ENCODE measurements around the gene ARHGAP27.

ARHGAP27 gene

DNA sequence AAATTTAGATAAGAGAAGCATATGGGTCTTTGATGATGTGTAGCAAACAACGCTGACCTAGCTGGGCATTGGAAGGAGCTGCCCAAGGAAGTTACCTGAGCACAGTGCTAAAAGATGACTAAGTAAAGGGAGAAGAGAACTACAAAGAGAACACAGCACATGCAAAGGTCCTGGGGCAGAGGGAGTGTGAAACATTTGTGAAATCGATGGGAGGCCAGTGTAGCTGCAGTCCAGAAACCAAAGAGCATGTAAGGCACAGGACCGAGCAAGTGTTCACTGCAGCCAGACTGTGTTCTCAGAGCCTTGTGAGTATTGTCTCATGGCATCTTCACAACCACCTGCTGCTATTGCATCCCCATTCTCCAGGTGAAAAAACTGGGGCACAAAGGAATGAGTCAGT lies 44.9 kb downstream of the ARHGAP27 start:
- WGBS: 93% methylated on average over 3 of the region's 3 CpGs
- Histone ChIP-seq H3K27ac (ENCODE audit: low read depth, low read length) (no peak overlapping the region), H3K36me3 (ENCODE audit: insufficient read depth, low read length) (no peaks in the 10 kb centered on the region), H3K9ac (ENCODE audit: low read depth, low read length) (no peak overlapping the region), H3K9me3 (ENCODE audit: insufficient read depth, low read depth, low read length) (no peaks in the 10 kb centered on the region), H3K4me3 (ENCODE audit: low read length) (no peak overlapping the region), H3K4me1 (ENCODE audit: insufficient read depth, low read length) (peaks cover 3% of the 10 kb centered on the region; the same call in 1 of the 2 replicates), H3K27me3 (ENCODE audit: insufficient read depth, low read length) (0 out of 2 replicates have a peak, but pooled peaks cover 3% of the 10 kb centered on the region)

DNA sequence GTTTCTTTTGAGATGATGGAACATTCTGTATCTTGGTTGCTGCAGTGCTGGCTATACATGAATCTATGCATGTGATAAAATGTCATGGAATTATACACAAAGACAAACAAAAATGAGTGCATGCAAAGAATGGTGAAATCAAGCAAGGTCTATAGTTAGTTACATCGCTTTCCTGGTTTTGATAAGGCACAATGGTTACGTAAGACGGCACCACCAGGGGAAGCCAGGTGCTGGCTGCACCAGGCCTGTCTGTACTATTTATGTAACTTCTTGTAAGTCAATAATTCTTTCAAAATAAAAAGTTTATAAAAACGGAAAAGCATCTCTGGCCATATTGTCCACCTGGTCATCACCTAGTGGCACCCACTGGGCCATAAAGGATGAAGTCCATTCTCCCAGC lies 46.5 kb downstream of the ARHGAP27 start:
- H3K9me3 ChIP-seq (ENCODE audit: insufficient read depth, low read depth, low read length): no peaks in the 10 kb centered on the region
- H3K9ac ChIP-seq (ENCODE audit: low read depth, low read length): no peak overlapping the region
- H3K36me3 ChIP-seq (ENCODE audit: insufficient read depth, low read length): no peaks in the 10 kb centered on the region
- WGBS: 93% methylated on average over 4 of the region's 4 CpGs
- no peak overlapping the region for H3K27ac ChIP-seq (ENCODE audit: low read depth, low read length)
- H3K4me1 ChIP-seq (ENCODE audit: insufficient read depth, low read length): peaks cover 3% of the 10 kb centered on the region; the same call in 1 of the 2 replicates
- H3K4me3 ChIP-seq (ENCODE audit: low read length): no peak overlapping the region
- H3K27me3 ChIP-seq (ENCODE audit: insufficient read depth, low read length): no peaks in the 10 kb centered on the region

DNA sequence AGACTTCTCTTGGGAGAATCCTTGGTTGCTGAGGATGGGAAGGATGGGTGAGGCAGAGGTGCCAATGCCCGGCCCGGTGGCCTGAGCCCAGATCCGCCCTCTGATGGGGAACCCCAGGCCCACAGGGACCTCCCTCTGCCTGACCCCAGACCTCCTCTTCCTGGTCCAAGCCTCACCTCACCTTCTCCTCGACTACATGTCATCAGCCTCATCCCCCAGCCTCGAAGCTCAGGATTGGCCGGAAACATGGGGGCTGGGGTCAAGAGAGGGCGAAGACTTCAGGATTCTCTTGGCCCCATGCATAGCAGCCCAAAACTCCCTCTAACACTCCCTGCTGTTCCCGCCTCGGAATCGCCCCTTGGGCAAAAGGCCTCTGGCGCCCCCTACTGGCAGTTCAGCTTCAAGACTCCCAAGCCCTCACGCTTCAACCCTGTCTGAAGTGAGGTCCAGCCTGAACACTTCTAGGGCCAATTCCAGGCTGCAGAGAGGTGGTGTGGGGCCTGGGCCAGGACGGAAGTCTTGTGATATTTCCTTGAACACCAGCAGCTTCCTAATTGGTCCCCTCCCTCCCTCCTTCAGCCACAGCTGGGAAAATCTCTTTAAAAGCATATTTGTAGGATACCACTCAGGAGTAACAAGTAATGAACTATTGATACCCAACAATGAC lies 47.2 kb downstream of the ARHGAP27 start:
- Histone ChIP-seq H3K27me3 (ENCODE audit: insufficient read depth, low read length) (no peaks in the 10 kb centered on the region), H3K36me3 (ENCODE audit: insufficient read depth, low read length) (no peaks in the 10 kb centered on the region), H3K27ac (ENCODE audit: low read depth, low read length) (no peak overlapping the region), H3K9ac (ENCODE audit: low read depth, low read length) (no peak overlapping the region), H3K4me1 (ENCODE audit: insufficient read depth, low read length) (peaks cover 3% of the 10 kb centered on the region; the same call in 1 of the 2 replicates), H3K9me3 (ENCODE audit: insufficient read depth, low read depth, low read length) (no peaks in the 10 kb centered on the region), H3K4me3 (ENCODE audit: low read length) (no peak overlapping the region)
- WGBS: 27% methylated on average over 13 of the region's 13 CpGs

DNA sequence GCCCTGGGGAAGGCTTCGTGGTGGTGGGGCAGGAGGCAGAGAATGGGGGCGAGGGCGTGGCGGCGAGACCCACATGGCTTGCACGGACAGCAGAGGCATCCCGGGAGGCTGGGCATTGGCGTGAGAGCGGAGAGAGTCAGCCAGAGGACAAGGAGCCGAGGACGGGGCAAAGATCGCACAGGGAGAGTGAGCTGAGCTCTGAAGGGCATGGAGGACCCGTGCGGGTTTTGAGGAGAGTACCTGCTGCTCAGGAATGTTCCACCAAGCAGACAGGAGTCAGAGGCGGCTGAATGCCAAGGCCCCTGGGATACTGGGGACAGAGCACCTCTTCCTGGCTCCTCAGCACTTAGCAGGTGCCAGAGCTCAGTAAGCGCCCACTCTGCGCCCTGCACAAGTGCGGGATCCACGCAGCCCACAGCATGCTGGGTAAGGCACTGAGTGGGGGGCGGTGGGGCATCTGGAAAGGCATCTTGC lies 47.8 kb downstream of the ARHGAP27 start:
- WGBS: 86% methylated on average over 20 of the region's 20 CpGs
- no peaks in the 10 kb centered on the region for H3K36me3 ChIP-seq (ENCODE audit: insufficient read depth, low read length)
- H3K4me3 ChIP-seq (ENCODE audit: low read length): no peak overlapping the region
- no peak overlapping the region for H3K9ac ChIP-seq (ENCODE audit: low read depth, low read length)
- H3K4me1 ChIP-seq (ENCODE audit: insufficient read depth, low read length): peaks cover 3% of the 10 kb centered on the region; the same call in 1 of the 2 replicates
- H3K27ac ChIP-seq (ENCODE audit: low read depth, low read length): no peak overlapping the region
- no peaks in the 10 kb centered on the region for H3K9me3 ChIP-seq (ENCODE audit: insufficient read depth, low read depth, low read length)
- H3K27me3 ChIP-seq (ENCODE audit: insufficient read depth, low read length): no peaks in the 10 kb centered on the region

DNA sequence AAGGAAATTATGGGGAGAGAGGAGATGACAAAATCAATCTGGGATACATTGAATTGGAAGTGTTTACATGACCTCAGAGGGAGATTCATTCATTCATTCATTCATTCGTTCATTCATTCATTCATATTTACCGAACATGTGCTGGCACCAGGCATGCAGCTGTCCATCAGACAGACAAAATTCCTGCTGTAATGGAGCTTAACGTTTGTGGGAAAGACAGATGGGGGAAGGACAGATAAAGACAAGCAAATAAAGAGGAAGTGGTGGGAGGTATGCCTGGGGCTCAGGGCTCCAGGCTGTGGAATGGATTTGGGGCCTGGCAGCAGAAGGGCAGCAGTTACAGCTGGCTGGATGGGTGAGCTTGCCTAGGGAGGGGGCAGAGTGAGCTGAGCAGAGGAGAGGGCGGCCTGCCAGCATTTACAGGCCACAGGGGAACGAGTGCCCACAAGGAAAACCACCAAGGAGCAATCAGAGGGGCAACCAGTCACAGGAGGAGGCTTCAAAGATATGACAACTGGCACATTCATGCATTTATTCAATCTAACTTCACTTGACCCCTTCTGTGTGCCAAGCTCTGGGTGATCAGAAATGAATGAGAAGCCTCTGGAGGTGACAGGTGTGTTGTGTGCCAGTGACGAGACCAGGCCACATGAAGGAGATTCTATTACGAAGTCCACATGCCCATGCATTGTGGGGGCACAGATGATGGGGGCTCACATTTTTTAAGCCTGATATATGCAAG lies 48.5 kb downstream of the ARHGAP27 start:
- Histone ChIP-seq H3K27ac (ENCODE audit: low read depth, low read length) (no peak overlapping the region), H3K9me3 (ENCODE audit: insufficient read depth, low read depth, low read length) (no peaks in the 10 kb centered on the region), H3K4me3 (ENCODE audit: low read length) (no peak overlapping the region), H3K4me1 (ENCODE audit: insufficient read depth, low read length) (peaks cover 1% of the 10 kb centered on the region; the same call in 1 of the 2 replicates), H3K36me3 (ENCODE audit: insufficient read depth, low read length) (no peaks in the 10 kb centered on the region), H3K27me3 (ENCODE audit: insufficient read depth, low read length) (no peaks in the 10 kb centered on the region), H3K9ac (ENCODE audit: low read depth, low read length) (no peak overlapping the region)
- 83% methylated on average over 7 of the region's 7 CpGs for WGBS

DNA sequence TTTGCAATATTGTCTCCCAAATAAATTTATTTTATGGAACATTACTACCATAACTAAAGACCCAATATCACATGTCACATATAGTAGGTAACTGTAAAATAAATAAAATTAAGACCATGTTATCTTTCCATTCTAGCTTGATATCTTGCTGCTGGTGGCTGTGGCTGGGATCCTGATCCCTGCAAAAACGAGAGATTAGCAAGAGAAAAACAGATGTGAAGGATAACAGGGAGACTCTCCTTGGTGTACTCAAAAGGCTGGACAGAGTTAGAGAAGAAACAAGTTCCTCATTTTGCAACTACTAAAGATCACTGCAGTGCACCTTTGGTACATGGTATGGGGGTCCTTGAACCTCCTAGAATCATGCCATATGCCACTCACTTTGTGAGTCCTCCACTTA lies 49.7 kb downstream of the ARHGAP27 start:
- no peaks in the 10 kb centered on the region; the same call in 1 of the 2 replicates for H3K4me1 ChIP-seq (ENCODE audit: insufficient read depth, low read length)
- no peaks in the 10 kb centered on the region for H3K27me3 ChIP-seq (ENCODE audit: insufficient read depth, low read length)
- H3K27ac ChIP-seq (ENCODE audit: low read depth, low read length): no peak overlapping the region
- H3K9ac ChIP-seq (ENCODE audit: low read depth, low read length): no peak overlapping the region
- H3K9me3 ChIP-seq (ENCODE audit: insufficient read depth, low read depth, low read length): no peaks in the 10 kb centered on the region
- WGBS: 87% methylated on average over 1 of the region's 1 CpG
- no peaks in the 10 kb centered on the region for H3K36me3 ChIP-seq (ENCODE audit: insufficient read depth, low read length)
- H3K4me3 ChIP-seq (ENCODE audit: low read length): no peak overlapping the region

DNA sequence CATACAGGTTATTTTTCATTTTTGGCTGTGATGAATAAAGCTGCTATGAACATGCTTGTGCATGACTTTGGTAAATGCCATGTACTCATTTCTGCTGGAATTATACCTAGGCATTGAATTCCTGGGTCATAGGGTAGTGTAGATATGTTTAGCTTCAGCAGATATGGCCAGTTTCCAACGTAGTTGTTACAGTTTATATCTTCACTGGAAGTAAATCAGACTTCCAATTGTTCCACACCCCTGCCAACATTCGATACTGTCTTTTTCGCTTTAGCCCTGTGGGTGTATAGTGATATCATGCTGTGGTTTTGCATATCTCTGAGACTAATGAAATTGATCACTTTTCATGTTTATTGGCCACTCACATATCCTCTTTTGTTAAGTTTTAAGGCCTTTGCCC lies 50.4 kb downstream of the ARHGAP27 start:
- H3K27ac ChIP-seq (ENCODE audit: low read depth, low read length): no peak overlapping the region
- no peaks in the 10 kb centered on the region for H3K9me3 ChIP-seq (ENCODE audit: insufficient read depth, low read depth, low read length)
- H3K4me1 ChIP-seq (ENCODE audit: insufficient read depth, low read length): no peaks in the 10 kb centered on the region; the same call in 1 of the 2 replicates
- no peak overlapping the region for H3K4me3 ChIP-seq (ENCODE audit: low read length)
- no peaks in the 10 kb centered on the region for H3K36me3 ChIP-seq (ENCODE audit: insufficient read depth, low read length)
- H3K27me3 ChIP-seq (ENCODE audit: insufficient read depth, low read length): no peaks in the 10 kb centered on the region
- no CpG with 5 or more reads among the region's 3 CpGs for WGBS
- H3K9ac ChIP-seq (ENCODE audit: low read depth, low read length): no peak overlapping the region

DNA sequence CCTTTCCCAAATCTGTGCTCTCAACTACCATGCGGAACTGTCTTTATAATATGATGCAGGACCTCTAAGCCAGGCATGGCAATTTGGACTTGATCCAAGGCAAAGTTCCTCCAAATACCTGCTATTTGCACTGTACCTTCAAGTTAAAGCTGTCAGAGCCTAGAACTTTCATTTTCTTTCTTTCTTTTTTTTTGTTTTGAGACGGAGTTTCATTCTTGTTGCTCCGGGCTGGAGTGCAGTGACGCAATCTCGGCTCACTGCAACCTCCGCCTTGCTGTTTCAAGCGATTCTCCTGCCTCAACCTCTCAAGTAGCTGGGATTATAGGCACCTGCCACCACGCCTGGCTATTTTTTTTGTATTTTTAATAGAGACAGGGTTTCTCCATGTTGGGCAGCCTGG lies 51.7 kb downstream of the ARHGAP27 start:
- no peak overlapping the region for H3K9ac ChIP-seq (ENCODE audit: low read depth, low read length)
- H3K36me3 ChIP-seq (ENCODE audit: insufficient read depth, low read length): no peaks in the 10 kb centered on the region
- no peaks in the 10 kb centered on the region for H3K9me3 ChIP-seq (ENCODE audit: insufficient read depth, low read depth, low read length)
- no peak overlapping the region for H3K27ac ChIP-seq (ENCODE audit: low read depth, low read length)
- no peaks in the 10 kb centered on the region for H3K27me3 ChIP-seq (ENCODE audit: insufficient read depth, low read length)
- peaks cover 5% of the 10 kb centered on the region; the same call in 1 of the 2 replicates for H3K4me1 ChIP-seq (ENCODE audit: insufficient read depth, low read length)
- WGBS: 87% methylated on average over 8 of the region's 8 CpGs
- H3K4me3 ChIP-seq (ENCODE audit: low read length): no peak overlapping the region

DNA sequence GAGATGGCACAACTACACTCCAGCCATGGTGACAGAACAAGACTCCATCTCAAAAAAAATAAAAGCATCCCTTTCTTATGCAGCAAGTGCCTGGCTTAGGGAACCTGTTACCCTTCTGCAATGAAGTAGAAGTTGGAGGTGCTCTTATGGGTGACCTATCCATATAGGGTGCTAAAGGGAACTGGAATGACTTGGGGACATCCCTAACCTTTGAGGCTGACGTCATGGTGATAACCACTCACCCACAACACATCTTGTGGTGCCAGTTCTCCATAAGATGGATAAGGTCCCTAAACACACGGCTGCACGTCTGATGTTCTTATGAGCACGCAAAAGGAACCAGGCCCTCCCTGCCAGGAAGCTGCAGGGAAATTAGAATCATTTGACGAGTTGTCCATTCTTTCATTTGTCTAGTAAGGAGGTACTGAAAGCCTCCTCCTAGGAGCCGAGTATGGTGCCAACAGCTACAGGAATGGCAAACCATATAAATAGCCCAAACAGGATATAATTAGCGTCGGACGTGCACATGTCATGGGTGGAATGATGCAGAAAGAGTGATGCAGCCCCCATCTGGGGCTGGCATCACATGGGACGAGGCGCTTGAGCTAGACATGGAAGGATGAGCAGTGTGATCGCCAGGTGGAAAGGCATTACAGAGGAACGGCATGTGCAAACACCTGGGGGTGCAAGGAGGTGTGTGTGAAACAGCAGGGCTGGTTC lies 52.5 kb downstream of the ARHGAP27 start:
- no peaks in the 10 kb centered on the region for H3K36me3 ChIP-seq (ENCODE audit: insufficient read depth, low read length)
- H3K27me3 ChIP-seq (ENCODE audit: insufficient read depth, low read length): no peaks in the 10 kb centered on the region
- 92% methylated on average over 13 of the region's 13 CpGs for WGBS
- H3K4me3 ChIP-seq (ENCODE audit: low read length): no peak overlapping the region
- H3K4me1 ChIP-seq (ENCODE audit: insufficient read depth, low read length): peaks cover 7% of the 10 kb centered on the region; the same call in 1 of the 2 replicates
- no peak overlapping the region for H3K27ac ChIP-seq (ENCODE audit: low read depth, low read length)
- H3K9me3 ChIP-seq (ENCODE audit: insufficient read depth, low read depth, low read length): no peaks in the 10 kb centered on the region
- no peak overlapping the region for H3K9ac ChIP-seq (ENCODE audit: low read depth, low read length)

DNA sequence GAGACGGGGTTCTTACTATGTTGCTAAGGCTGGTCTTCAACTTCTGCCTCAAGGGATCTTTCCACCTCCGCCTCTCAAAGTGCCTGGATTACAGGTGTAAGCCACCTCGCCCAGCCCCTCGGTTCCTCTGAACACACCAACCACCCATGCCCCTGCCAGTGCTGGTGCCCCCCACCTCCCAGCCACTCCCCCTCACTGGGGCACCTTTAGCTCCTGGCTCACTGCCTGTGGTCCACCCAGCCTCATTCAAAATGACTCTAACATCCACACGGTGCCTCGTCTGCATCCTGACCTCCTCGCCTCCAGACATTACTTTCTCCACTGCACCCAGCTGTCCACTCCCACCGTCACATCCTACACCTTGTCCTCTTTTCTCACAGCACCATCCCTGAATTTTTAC lies 55.3 kb downstream of the ARHGAP27 start:
- H3K27ac ChIP-seq (ENCODE audit: low read depth, low read length): no peak overlapping the region
- 92% methylated on average over 8 of the region's 8 CpGs for WGBS
- peaks cover 19% of the 10 kb centered on the region for H3K4me1 ChIP-seq (ENCODE audit: insufficient read depth, low read length)

More for the DNA sequence above, 55.3 kb downstream of the ARHGAP27 start:
- Histone ChIP-seq H3K9me3 (ENCODE audit: insufficient read depth, low read depth, low read length) (no peaks in the 10 kb centered on the region), H3K4me3 (ENCODE audit: low read length) (no peak overlapping the region), H3K27me3 (ENCODE audit: insufficient read depth, low read length) (no peaks in the 10 kb centered on the region), H3K9ac (ENCODE audit: low read depth, low read length) (no peak overlapping the region), H3K36me3 (ENCODE audit: insufficient read depth, low read length) (no peaks in the 10 kb centered on the region)

Data from HUES64 (cell line).